CD4-positive, alpha-beta T cell treated with Interleukin-1 beta for 1 hour (primary cell): Measurements from ENCODE around the gene SEPTIN5.

Experiments
- DNase-seq, 2 donors: peaks; one replicate each; pipeline ENCODE4 v3.0.0-alpha.2; 2020 to 2022

The SEPTIN5 gene

DNA sequence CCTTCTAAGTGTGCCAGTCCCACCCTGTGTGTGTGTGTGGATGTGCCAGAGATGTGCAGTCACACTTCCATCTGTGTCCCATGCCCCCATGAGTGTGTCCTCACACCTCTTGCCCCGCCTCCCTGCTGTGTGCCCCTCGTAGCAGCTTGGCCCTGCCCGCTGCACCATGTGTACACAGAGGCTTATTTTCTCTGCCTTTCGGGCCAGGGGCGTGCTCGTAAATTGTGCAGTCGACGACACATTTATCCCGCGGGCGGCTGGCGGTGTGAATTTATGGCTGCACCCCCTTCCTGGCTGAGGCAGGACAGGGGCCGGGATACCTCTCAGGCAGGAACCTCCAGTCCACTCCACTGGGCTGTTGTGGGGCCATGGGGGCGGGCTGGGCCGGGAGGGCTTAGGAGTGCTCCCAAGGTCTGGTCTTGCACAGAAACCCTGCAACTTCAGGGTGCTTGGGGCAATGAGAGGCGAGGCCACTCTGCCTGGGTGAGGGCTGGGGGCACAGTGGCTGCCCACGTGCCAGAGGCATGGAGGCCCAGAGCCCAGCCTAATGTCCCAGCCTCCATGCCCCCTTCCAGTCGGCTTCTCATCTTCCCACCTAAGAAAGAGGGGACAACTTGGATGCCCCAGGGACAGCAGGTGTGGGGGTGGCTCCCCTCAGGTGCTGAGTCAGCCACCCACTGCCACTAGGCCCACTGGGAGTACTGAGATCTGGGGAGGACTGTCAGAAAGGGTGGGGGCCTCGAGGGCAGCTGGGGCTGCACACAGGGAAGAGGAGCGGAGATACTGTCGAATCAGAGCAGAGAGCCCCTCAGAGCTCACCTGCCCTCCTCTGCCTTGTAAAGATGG, 21.6 kb downstream of the SEPTIN5 start:
- no peak for DNase-seq

DNA sequence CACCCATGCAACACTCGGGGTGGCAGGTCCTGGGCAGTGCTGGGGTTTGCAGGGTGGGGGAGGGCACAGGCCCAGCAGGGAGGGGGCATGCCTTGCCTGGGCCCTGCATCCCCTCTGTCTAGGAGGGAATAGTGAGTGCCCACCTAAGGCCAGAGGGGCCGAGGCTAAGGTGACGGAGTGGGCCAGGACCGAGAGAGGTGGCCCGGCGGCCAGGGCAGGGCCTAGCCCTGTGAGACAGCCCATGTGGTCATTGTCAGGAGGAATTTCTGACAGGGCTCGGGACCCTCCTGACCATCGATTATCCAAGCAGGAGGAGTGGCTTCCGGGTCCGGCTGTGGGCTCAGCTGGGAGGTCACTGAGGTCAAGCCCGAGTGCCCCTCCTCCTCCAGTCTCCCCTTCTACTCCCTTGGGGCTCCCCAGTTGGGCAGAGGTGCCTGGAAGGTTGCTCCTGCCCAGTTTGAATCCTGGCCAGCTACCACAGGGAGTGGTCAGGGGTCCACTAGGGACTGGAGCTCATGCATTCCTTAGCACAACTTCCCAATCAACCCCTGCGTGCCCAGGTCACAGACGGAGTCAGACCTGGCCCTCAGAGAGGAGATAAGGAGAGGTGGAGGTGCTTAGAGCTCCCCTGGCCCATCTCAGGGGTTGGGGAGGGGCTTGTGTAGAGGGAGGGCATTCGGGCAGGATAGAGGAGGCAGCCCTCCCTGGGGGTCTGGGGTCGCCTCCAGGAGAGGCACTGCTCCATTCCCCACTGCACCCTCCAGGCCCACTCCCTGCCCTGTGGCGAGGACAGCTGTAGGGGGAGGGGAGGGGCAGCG, 23.8 kb downstream of the SEPTIN5 start:
- DNase-seq: no peak

DNA sequence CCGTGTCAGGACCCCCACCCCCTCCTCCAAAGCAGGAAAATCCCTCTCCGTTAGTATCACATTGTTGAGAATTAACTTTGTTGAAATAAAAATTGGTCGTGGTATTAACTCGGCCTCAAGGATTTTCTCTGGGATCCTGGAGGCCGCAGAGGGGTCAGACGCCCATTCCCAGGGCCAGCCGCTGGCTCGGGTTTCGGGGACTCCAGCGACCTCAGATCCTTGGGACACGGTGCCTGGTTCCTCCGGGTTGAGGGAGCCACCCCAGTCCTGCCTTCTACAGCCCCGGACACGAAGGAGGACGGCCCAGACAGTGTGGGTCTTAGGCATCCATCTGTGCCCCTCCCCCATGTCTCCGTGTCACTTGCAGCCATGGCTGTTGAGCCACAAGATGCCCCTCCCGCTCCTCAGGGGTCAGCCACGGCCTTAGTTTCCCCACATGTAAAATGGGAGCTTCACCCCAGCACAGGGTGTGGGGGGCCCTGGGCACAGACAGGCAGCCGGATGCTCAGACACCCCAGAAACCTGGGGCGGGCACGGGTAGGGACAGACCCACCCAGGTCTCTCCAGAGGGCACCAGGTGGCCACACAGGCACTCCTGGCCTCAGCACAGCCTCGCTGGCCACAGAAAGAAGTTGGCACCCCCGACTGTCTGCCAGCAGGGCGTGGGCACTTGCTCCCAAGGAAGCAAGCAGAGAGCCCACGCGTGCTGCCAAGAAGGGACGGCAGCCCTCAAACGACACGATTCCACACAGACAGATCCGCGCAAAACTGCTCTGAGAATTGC, 24.6 kb downstream of the SEPTIN5 start:
- no peak for DNase-seq

DNA sequence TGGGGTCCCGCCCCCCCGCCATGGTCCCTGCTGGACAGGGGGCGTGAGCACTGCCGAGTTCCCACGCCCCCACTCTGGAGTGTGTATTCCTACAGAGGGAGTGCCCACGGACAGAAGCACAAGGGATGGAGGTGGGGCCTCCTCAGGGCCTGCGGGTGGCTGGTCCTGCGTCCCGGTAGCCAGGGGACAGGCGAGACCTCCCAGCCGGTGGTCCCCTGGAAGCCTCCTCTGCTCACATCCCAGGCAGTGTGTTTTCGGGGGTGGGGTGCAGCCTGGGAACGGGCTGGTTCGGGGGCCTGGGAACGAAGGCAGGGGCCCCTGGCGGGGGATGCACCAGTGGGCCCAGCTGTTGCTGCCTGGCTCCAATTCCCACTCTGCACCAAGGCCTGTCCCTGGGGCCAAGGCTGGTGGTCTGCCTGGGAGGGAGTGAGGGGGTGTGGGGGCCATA, 25.2 kb downstream of the SEPTIN5 start:
- no peak for DNase-seq

DNA sequence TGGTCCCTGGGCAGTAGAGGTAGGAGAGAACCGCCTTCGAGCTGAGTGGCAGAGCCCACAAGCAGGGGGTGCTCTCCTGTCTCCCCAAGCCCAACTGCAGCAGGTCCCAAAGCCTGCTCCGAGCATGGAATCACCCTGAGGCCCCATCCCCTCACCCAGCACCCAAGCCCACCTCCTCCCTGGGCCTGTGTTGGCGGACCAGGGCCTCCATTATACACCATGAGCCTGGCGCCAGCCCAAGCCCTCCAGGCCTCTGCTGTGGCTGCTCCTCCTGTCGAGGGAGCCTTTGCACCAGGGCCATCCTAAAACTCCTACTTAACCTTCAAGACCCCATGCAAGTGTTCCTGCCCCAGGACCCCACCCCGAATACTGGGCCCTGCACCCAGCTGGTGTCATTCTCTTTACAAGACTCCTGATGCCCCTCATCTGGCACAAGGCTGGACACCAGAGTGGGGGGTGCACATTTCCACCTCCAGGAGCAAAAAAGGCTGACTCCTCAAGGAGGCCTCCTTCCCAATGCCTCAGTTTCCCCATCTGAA, 25.7 kb downstream of the SEPTIN5 start:
- no peak for DNase-seq

DNA sequence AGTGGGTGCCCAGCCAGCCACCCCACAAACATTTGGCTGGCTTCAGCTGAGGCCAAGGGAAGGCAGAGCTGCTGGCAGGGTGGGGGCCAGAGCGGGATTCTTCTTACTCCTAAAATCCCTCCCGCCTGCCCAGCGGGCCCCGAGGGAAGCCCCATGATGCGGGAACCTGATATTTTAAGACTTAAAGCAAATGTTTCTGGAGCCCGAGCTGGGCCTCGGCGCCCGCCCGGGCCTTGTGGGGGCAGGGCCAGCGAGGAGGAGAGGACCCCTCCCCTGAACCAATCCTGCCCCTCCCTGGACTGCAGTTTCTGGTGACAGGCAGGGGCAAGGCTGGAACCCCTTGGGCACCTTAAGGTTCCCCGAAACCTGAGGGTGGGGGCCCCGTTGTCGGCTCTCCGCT, 26.3 kb downstream of the SEPTIN5 start:
- DNase-seq: no peak

DNA sequence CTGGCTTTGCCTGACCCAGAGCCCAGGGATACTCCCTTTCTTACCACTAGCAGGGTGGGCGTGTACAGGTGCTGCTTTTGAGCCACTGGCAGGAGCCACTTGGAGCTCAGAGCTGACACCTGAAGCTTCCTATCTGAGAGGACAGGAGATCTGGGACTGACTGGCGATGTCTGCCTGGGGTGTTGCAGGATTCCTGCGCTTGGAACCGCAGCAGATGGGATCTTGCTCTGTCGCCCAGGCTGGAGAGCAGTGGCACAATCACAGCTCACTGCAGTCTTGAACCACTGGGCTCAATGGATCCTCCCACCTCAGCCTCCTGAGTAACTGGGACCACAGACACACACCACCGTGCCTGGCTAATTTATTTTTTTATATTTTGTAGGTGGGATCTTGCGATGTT, 26.8 kb downstream of the SEPTIN5 start:
- DNase-seq: no peak

DNA sequence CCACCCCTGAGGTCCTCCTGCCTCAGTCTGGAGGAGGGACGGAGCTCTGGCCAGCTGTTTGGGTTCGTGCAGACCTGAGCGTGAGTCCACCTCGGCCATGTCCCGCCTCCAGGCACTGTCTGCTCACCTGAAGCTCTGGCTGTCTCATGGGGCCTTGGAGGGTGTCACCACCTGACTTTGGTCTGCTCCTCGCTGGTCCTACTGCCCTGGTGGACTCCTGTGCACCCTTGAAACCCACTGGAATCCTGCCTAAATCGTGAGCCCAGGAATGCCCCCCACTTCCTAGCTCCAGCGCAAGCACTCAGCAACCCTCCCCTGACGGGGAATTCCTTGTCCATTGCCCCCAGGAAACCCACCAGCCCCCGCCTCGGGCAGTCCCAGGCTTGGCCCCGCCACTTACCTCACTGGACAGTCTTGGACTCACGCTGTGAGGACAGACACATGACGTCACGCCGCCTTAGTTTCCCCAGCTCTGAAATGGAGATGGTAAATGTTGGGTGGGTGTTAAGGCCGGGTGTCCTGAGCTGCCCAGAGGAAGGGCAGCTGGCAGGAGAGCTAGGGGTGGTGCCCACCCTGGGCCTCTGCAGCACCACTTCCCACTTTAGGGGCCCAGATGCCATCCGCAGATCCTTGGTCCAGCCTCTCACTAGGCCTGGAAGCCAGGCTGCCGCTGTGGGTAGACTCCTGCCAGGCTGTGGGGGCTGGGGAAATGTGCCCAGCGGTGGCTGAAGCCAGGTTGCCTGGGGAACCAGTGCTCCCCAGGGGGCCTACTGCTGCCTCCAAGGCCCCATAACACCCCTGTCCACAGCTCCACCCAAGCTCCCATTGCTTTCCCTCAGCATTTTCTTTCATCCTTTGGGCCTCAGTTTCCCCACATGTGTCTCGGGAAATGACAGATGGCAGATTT, 28.1 kb downstream of the SEPTIN5 start:
- no peak for DNase-seq

DNA sequence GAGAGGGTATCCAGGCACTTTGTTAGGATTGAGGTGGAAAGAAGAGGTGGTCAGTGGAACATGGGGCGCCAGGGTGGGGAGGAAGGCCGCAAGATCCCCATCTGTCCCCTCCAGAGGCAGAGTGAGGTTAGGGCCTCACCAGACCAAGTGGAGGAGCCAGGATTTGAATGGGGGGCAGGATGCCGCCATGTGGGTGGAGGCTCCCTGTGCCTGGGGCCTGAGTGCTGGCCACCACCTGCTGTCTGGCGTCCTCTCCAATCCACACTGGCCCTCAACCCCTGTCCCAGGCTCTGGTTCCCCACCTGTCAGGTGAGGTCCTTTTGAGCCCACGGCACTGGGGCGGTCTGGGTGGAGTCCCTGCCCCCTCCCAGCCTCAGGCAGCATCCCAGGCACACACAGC, 28.8 kb downstream of the SEPTIN5 start:
- DNase-seq: no peak

DNA sequence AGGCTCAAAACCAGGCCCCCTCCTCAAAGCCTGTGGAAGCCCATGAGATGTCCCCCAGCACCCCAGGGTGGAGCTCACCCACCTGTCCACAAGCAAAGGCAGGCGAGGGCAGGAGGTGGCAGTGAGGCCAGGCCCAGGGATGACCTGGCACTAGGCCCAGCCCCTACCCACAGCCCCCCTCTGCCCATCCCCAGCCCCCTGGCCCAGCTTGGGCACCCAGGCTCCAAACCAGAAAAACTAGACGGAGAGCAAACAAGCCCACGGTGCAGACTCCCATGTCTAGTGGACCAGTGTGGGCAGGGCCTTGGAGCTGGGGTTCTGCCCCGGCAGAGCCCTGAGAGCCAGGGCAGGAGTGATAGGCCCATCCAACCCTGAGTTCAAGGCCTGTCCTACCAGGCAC, 29.3 kb downstream of the SEPTIN5 start:
- DNase-seq: no peak

DNA sequence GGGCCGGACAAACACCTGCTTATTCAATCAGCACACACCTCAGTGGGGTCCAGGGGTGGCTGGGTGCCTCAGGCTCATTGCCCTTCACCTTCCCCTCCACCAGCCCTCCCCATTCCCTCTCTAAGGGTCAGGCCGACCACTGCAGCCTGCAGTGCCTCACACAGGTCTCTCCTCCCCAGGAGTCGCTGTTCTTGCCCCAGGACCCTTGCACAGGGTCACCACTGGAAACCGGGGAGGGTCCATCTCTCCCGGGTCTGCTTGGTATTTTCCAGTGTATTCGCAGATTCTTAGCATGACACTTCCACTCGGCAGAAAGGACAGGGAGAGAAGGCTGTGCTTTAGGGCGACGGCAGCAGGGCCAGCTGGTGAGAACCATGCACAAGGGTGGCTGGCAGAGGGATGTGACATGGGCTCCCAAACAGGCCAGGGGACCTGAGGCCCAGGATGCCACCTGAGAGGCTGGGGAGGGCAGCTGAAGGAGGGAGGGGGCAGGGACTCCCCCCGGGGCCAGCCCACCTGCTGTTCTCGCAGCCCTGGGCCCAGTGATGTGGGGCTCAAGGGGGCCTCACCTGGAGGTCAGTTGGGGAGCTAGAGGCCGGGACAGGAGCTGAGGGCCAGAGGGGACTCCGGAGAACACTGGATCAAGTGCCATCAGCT, 30.2 kb downstream of the SEPTIN5 start:
- DNase-seq: no peak

DNA sequence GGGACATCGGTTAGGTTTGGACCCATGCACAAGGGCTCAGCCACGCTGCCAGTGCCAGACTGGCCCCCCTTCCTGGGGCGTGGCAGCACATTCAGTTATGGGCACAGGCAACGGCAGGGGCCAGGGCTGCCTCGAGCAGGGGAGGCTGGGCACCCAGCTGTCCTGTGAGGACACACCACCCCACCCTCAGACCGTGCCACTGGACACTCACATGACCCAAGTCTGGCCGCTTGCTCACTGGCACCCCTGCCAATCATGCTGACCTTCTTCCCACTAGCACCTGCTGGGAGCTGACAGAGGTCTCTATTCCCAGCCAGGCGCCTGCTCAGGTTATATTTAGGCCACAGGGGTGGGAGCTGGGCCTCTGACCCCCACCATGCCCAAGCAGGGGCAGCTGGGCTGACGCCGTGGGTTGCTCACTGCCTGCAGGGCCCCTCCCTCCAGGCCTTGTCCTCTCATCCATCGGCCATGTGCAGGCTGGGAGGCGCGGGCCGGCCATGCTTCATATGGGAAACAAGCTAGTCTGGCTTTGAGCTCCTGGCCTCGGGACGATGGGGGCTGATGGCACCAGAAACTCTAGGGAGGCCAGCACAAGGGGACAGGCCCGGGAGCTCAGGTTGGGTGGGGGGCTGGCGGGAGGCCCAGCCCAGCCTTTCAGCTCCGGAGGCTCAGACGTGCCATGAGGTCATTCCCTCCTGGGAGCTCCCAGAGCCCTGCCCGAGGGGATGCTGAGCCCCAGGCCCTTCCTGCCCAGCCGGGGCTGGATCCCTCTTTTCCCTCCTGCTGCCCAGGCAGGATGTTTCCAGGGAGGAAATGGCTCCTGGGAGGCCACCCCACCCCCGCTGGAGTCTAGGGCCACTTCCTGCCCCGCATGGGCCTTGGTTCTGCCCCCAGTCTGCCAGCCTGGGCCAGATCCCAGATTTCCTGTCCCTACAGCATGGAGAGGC, 31.1 kb downstream of the SEPTIN5 start:
- no peak for DNase-seq

DNA sequence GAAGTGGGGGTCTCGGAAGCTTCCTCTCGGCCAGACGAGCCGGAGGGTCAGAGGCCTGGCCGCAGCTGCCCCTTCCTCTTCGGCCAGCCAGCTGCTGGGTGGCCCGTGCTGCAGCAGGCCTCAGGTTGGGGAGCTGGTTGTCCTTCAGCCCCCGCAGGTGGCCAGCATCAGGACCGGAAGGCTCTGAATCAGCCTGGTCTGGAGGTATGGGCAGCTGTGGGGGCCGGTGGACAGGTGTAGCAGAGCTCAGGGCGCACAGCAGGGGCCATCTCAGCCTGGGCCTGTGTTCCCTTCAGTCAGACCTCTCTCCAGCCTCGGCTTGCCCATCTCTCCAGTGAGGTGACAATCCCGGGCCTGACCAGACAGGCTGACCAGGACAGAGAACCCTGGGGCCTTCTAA, 32.4 kb downstream of the SEPTIN5 start:
- DNase-seq: no peak

DNA sequence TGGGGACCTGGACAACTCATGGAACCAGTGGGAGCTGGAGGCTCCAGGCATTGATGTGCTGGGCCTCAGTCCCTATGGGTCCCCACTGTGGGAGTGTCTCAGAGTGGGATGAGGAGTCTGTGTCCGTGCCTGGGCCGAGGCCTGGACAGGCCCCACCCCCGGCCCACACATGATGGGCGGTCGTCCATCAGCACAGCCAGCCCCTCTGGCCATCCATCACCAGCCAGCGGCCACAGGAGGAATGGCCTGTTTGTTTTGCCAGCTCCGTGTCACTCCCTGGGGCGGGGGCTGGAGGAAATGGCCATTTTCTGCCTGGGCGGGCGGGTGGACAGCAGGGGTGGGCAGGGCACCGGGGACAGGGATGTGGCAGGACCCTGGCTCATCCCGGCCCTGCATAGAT, 33.2 kb downstream of the SEPTIN5 start:
- no peak for DNase-seq

DNA sequence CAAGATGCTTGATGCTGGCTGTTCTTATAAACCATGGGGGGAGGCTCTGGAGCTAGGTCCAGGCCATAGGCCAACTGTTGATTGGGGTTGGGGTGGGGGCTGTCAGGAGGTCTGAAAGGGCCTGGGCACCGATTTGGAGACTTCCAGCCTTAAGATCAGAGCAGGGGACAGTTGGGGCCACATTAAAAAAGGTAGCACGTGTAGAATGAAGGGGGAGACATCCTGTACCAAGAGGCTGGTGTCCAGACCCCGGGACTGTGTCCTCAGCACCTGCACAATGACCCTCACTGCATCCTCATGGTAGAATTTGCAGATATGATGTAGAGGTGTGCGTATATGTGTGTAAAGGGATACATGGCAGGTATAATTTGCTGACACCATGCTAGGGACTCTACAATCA, 33.8 kb downstream of the SEPTIN5 start:
- no peak for DNase-seq

DNA sequence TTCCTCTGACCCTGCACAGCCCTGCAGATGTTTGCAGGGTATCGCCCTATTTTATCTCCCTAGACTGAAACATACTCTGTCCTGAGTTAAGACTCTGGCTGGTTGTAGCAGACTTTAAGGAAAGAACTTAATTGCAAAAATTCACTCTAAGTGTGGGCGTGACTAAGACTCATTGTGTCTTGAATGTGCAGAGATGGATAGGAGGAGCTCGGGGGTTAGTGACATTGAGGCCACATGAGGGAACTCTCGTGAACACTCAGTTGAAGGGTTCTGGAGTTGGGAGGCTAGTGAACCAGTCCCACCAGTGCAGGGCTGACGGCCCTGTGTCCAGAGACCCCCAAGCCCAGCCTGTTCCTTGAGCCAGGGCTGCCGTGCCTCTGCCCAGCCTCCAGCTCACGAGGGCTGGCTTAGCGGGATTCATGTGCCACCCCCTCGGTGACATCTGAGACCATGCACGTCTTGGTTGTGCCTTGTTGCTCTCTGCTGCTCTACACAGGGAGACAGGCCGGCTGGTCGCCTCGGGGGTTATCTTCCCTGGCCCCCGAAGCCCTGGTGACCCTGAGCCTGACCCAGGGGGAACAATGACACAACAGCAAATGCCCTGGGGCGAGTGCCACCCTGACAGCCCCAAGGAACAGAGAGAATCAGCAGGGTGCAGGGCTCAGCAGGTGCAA, 34.8 kb downstream of the SEPTIN5 start:
- no peak for DNase-seq

DNA sequence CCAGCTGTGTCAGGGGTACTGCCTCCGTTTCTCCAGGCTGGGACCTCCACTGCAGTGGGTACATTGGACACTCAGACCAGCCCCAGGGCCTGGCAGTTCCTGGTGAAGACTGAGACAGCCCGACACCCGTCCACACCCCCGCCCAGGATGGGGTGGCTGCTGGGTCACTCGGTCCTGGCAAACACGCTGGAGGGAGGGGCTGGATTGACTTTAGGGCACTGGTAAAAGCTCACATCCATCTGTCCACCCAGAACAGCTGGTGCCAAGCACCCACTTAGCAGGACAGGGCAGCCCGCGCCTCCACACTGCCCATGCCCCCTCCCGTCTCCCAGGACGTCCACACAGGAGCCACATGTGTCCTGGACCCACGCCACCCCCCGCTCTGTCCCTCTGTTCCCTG, 35.6 kb downstream of the SEPTIN5 start:
- DNase-seq: no peak

DNA sequence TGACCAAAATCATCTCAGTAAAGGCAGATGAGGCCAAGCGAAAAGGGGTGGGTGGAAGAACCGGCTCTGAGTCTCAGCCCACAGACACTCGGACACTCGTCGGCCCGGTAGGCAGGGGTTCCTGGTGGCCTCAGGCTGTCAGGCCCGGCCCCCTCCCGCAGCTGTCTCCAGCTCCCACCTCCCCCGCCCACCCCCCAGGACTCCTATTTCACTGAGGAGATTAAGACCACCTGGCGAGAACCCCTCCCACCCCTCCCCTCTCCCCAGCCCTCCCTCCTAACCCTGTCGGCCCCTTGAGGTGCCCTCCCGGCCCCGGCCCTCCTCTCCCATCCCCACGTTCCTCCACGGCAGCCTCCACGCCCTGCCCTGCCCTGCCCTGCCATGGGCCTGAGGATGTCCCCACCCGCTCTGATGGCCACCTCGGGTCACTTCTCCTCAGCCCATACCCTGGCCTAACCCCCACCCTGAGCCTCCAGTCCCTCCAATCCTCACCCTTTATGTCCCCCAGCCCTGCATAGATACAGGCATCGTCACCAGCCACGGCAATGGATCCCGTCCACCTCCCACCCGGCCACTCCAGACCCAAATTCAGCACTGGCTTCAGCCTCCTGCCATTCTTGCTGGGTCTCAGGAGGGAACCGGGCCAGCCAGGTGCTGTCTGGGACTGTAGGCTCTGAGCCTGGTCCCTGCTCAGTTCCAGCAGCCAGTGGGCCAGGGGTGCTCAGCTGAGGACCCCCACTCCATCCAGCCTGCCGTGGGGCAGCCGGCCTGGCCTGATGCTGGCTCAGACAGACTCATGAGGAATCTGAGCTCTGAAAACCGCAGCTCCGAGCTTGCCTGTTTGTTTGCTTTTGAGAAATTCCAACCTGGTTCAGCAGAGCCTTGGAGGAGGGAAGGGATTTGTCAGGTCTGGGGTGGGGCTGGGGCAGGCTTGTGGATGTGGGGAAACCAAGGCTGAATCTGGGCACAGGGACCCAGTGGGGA, 36.5 kb downstream of the SEPTIN5 start:
- DNase-seq: no peak
